Chondrocyte (in vitro differentiated cells): ENCODE data around the gene MYL12A. TPM values are rescaled to one million over a fixed set of nuclear protein-coding genes. Genes with fewer than 3 reads are reported as not detected.
A peak's percentile ranks its signal among the peaks of the same experiment; 100 is the strongest.

Experiments
- DNase-seq: peaks from one replicate; pipeline ENCODE4 v3.0.0; 2021; ENCODE audit warnings: mixed read lengths, low spot score
- H3K27ac Mint-ChIP-seq: one replicate; pipeline ENCODE4 v1.8.0; 2021; ENCODE audit warnings: mild to moderate bottlenecking, moderate library complexity, mixed read lengths; ENCODE audit not compliant: unreplicated experiment
- H3K27me3 Mint-ChIP-seq: 2 replicates; pipeline ENCODE4 v1.8.0; 2021; ENCODE audit warnings: low read depth, mixed read lengths
- H3K36me3 Mint-ChIP-seq: 2 replicates; pipeline ENCODE4 v1.8.0; 2021; ENCODE audit warnings: low read depth, mixed read lengths
- H3K4me1 Mint-ChIP-seq: 2 replicates; pipeline ENCODE4 v1.8.0; 2021; ENCODE audit warnings: low read depth, mild to moderate bottlenecking, mixed read lengths
- H3K4me3 Mint-ChIP-seq: one replicate; pipeline ENCODE4 v1.8.0; 2021; ENCODE audit warnings: mild to moderate bottlenecking, moderate library complexity, mixed read lengths; ENCODE audit not compliant: unreplicated experiment
- H3K9me3 Mint-ChIP-seq: 2 replicates; pipeline ENCODE4 v1.8.0; 2021; ENCODE audit warnings: low read depth, mixed read lengths
- CTCF ChIP-seq: fragments of 200-600 bp; sonication (generic); IDR thresholded peaks from 2 replicates; pipeline ENCODE4 v1.5.0; 2021; ENCODE audit warnings: antibody characterized with exemption, mild to moderate bottlenecking, moderate library complexity
- total RNA-seq: library from RNA; stranded (reverse); gene quantifications from 3 replicates; pipeline ENCODE4 v1.2.1, GENCODE V29; 2021

The MYL12A gene
- total RNA-seq, 1 donor from 2014 or later, result 647 TPM

DNA sequence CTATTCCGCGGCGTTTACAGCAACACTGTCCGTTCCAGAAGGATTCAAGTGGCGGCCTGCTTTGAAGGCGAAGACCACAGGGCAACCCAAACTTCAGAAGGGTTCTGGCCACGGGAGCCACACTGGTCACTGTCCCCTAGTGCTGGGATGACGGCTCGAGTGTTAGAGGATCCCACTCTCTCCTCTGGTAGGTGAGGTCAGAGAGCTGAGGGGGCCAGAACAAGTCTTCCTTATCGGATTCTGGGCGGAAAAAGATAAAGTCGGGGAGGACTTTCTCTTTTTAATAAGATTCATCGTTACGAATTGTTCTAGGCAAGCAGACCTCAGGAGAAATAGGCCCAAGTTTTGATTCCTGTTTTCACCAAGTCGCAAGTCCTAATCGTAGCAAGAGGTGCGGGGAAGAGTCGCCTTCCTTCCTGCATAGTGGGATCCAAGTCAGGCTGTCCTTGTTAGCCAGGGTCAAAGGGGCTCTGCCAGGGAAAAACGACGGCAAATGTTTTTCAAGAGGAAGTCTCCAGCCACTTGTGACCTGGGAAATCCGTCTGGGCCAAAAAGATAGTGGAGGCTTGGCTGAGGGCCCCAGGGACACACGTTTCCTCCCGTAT is 864 bp upstream of the MYL12A start:
- Mint-ChIP-seq H3K27me3 (no peaks in the 10 kb centered on the region), H3K4me1 (peaks cover 44% of the 10 kb centered on the region), H3K27ac (peak overlapping the region; percentile 97), H3K9me3 (no peaks in the 10 kb centered on the region), H3K36me3 (peaks cover 13% of the 10 kb centered on the region), H3K4me3 (peak overlapping the region; percentile 89)
- no peak for TF ChIP-seq CTCF
- no peak for DNase-seq

- peaks cover 57% of the 10 kb centered on the region for H3K4me1 Mint-ChIP-seq
- no peaks in the 10 kb centered on the region for H3K9me3 Mint-ChIP-seq
- DNase-seq, result no peak
- peaks cover 17% of the 10 kb centered on the region for H3K36me3 Mint-ChIP-seq
- TF ChIP-seq CTCF, result no peak
- peak overlapping the region; percentile 97 for H3K27ac Mint-ChIP-seq
- peak overlapping the region; percentile 89 for H3K4me3 Mint-ChIP-seq
- H3K27me3 Mint-ChIP-seq, result no peaks in the 10 kb centered on the region
These were observed 559 bp downstream of the MYL12A start for GRCh38 chr18:3248062-3248657.

DNA sequence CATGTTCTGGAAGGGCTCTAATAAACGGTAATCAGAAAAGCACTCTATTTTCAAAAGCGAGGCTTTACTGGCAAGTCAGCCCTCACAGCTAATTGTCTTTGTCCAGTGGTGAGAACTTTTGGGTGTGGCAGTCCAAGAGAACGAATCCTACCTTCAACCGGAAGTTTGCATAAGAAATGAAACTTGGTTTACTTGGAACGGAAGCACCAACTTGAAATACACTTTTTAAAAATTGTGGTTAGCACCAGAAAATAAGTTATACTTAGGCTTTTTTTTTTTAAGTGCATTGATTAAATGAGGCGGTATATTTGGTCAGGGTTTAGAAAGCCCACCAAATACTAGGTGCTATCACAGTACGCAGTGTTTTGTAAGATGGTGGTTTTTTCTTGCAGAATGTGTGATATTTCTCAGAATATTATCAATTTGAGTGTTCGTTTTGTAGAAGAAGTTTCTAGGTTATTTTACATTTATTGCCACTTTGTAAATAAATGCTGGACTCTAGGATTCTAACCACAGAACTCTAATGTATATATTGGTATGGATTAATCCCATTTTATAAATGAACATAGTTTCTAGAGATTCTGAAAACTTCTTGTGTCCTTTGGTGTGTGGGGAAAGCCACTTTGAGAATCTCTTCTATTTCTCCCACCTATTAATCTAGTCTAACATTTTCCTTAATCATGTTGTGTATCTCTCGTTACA is 1.2 kb downstream of the MYL12A start:
- peaks cover 23% of the 10 kb centered on the region for H3K36me3 Mint-ChIP-seq
- H3K27me3 Mint-ChIP-seq, result no peaks in the 10 kb centered on the region
- peaks cover 63% of the 10 kb centered on the region for H3K4me1 Mint-ChIP-seq
- TF ChIP-seq CTCF, result no peak
- no peaks in the 10 kb centered on the region for H3K9me3 Mint-ChIP-seq
- no peak for DNase-seq
- H3K27ac Mint-ChIP-seq, result peak overlapping the region; percentile 97
- peak overlapping the region; percentile 89 for H3K4me3 Mint-ChIP-seq

GRCh38 chr18:3250237-3251107 is 2.9 kb downstream of the MYL12A start:
- Mint-ChIP-seq H3K4me3 (peak overlapping the region; percentile 89), H3K27me3 (no peaks in the 10 kb centered on the region), H3K4me1 (peaks cover 72% of the 10 kb centered on the region), H3K9me3 (no peaks in the 10 kb centered on the region), H3K36me3 (peaks cover 34% of the 10 kb centered on the region), H3K27ac (peak overlapping the region; percentile 97)
- TF ChIP-seq CTCF, result no peak
- no peak for DNase-seq
